Activated T-cell treated with anti-CD3 and anti-CD28 coated beads, Interleukin-2, amount 50 U/mL, for 4 hours (primary cell): ENCODE measurements around the gene BTBD9. TPM values are rescaled to one million over a fixed set of nuclear protein-coding genes. Genes with fewer than 3 reads are reported as not detected.

Experiments used
- ATAC-seq, 2 donors: fragments of 200-7000 bp; cut with Tn5 transposase; one replicate each; pipeline ENCODE4 v1.10.0; 2021
- DNase-seq: peaks from one replicate; pipeline ENCODE4 v3.0.0-alpha.2; 2020
- H3K27me3 Mint-ChIP-seq: one replicate; pipeline ENCODE4 v1.8.0; 2021; ENCODE audit warnings: low read depth, mixed read lengths
- H3K36me3 Mint-ChIP-seq: one replicate; pipeline ENCODE4 v1.8.0; 2022; ENCODE audit warnings: mixed read lengths; ENCODE audit not compliant: insufficient read depth
- H3K4me1 Mint-ChIP-seq: one replicate; pipeline ENCODE4 v1.8.0; 2021; ENCODE audit warnings: low read depth, mixed read lengths
- H3K4me3 Mint-ChIP-seq: one replicate; pipeline ENCODE4 v1.8.0; 2021; ENCODE audit warnings: mild to moderate bottlenecking, moderate library complexity, mixed read lengths
- H3K9me3 Mint-ChIP-seq: one replicate; pipeline ENCODE4 v1.8.0; 2021; ENCODE audit warnings: mixed read lengths
- total RNA-seq, 3 donors: library from RNA; stranded (reverse); gene quantifications; one replicate each; pipeline ENCODE4 v1.2.1, GENCODE V29; 2021

BTBD9 gene
- 10 to 100 TPM; 13.1 to 22.9 (median 15.5) TPM for total RNA-seq

- Mint-ChIP-seq H3K4me3 (peak within 1 kb of the TSS; percentile 90), H3K4me1 (peaks cover 54% of the 10 kb centered on the region), H3K27me3 (no peaks in the 10 kb centered on the region), H3K36me3 (no peaks in the 10 kb centered on the region), H3K9me3 (no peaks in the 10 kb centered on the region)
- ATAC-seq, result peak; percentile 82 to 83
- peak; percentile 68 for DNase-seq
These were observed at the start of gene BTBD9 for GRCh38 chr6:38639498-38640215. Gene BTBD9, minus strand, starts transcription at chr6:38639929.

DNA sequence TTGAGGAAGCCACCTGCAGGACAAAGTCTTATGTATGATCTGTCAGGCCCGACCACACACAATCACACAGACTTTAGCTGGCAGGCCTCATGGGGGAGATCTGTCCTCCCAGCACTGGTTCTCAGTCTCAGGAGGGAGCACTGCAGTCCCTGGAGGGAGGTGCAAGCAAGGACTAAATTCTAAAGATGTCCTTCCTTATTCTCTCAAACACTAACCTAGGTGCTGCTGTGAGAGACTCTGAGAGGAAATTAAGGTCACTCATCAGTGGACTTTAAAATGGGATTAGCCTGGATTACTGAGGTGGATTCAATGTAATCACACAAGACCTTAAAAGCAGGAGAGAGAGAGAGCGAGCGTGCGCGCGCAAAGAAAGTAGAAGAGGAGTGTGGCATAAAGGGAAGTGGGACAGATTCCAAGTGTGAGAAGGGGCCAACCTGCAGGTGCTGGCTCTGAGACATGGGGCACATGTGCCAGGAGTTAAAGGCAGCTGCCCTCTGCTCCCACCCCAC is 48.9 kb upstream of the BTBD9 start:
- no peaks in the 10 kb centered on the region for H3K27me3 Mint-ChIP-seq
- ATAC-seq, result no peak
- no peaks in the 10 kb centered on the region for H3K9me3 Mint-ChIP-seq
- peaks cover 23% of the 10 kb centered on the region for H3K4me1 Mint-ChIP-seq
- peaks cover 11% of the 10 kb centered on the region for H3K36me3 Mint-ChIP-seq
- DNase-seq, result no peak
- no peak overlapping the region for H3K4me3 Mint-ChIP-seq

DNA sequence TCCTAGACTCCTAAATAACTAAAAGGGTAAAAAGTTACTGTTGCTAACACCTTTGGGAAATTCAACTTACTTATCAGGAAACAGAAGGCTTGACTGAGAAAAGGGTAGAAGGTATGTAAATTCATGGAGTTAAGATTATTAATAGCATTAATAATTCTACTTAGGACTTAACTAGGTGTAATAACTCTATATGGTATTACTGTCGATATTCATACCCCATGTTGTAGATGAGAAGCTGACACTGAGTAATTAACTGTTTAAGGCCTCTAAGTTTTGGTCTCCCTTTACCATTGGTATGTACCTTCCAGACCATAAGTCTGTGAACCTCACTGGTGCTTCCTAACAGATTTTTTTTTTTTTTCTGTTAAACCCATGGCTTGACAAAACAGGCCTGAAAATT is 47.8 kb upstream of the BTBD9 start:
- Mint-ChIP-seq H3K4me1 (peaks cover 22% of the 10 kb centered on the region), H3K4me3 (no peak overlapping the region), H3K36me3 (peaks cover 10% of the 10 kb centered on the region), H3K9me3 (no peaks in the 10 kb centered on the region), H3K27me3 (no peaks in the 10 kb centered on the region)
- DNase-seq, result no peak
- ATAC-seq, result no peak

GRCh38 chr6:38687043-38687353 is 47.3 kb upstream of the BTBD9 start:
- Mint-ChIP-seq H3K9me3 (no peaks in the 10 kb centered on the region), H3K36me3 (peaks cover 10% of the 10 kb centered on the region), H3K27me3 (no peaks in the 10 kb centered on the region), H3K4me1 (peaks cover 22% of the 10 kb centered on the region), H3K4me3 (no peak overlapping the region)
- ATAC-seq, result no peak
- DNase-seq, result no peak

- H3K36me3 Mint-ChIP-seq, result peaks cover 16% of the 10 kb centered on the region
- H3K4me3 Mint-ChIP-seq, result no peak overlapping the region
- no peak for DNase-seq
- H3K27me3 Mint-ChIP-seq, result no peaks in the 10 kb centered on the region
- H3K9me3 Mint-ChIP-seq, result no peaks in the 10 kb centered on the region
- no peak for ATAC-seq
- H3K4me1 Mint-ChIP-seq, result peaks cover 22% of the 10 kb centered on the region
These were observed 46.7 kb upstream of the BTBD9 start for GRCh38 chr6:38686270-38687042.

DNA sequence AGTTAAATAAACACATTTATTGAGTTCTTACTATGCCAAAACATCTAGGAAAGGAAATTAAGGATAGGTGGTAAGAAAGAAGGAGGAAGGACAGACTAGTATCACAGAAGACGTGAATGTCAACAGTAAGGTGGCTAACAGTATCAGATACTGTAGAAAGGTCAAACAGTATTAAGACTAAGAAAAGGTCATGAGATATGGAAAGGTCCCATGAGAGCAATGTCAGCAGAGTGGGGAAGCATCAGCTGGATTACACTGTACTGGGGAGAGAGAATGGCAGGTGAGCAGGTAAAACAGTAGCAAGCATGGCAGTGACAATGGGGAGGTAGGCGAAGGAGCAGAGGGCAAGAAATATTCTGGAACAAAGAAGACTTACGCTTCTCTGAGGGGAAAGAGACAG is 45.2 kb upstream of the BTBD9 start:
- Mint-ChIP-seq H3K9me3 (no peaks in the 10 kb centered on the region), H3K36me3 (peaks cover 15% of the 10 kb centered on the region), H3K4me3 (no peak overlapping the region), H3K4me1 (peaks cover 17% of the 10 kb centered on the region), H3K27me3 (no peaks in the 10 kb centered on the region)
- ATAC-seq (no peak), DNase-seq (no peak)

DNA sequence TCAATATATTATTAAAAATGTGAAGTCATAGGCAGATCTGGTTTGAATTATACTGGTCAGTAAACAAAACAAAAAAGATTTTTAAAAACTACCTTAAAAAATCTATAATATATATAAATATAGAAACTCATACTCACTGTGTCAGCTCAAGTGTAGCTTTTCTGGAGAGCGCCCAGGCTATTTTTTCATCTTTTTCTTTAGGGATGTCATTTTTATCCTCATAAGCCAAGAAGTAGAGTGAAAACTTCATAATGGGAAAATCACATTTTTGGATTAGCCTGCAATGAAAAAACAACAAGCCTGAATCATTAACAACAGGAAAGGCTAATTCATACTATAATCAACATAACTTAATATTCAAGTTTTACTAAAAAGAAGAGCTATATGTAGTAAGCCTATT is 44.5 kb upstream of the BTBD9 start:
- Mint-ChIP-seq H3K9me3 (no peaks in the 10 kb centered on the region), H3K36me3 (peaks cover 15% of the 10 kb centered on the region), H3K4me1 (peaks cover 17% of the 10 kb centered on the region), H3K4me3 (no peak overlapping the region), H3K27me3 (no peaks in the 10 kb centered on the region)
- ATAC-seq (no peak), DNase-seq (no peak)

DNA sequence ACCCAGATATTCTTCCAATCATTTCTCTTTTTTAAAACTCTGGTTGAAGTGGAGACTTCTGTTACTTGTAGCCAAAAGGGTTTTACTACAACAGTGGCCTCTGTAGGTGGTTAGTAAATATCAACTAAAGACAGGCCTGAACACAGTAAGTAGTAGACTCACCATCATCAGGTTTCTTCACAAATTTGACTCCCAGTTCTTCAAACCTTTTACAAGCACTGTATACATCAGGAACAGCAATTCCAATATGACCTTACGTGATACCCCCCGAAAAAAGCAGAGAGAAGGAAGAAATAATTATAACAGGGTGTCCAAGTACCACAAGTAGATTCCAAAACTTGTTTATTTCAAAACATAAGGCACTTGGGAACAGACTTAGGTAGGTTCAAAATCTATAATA is 42.1 kb upstream of the BTBD9 start:
- peaks cover 11% of the 10 kb centered on the region for H3K4me1 Mint-ChIP-seq

DNA sequence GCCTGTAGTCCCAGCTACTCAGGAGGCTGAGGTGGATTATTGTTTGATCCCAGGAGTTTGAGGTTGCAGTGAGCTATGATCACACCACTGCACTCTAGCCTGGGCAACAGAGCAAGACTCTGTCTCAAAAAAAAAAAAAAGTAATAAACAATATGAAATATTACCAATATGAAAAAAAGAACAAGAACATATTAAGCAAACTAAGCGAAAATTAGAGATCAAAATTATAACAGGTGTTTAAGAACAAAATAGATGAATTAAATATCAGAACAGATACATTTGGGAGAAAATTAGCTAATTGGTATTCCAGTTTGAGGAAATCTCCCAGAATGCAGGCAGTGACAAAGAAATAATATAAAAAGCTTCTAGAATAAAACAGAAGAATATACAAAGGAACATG is 39.9 kb upstream of the BTBD9 start:
- H3K4me1 Mint-ChIP-seq, result peaks cover 17% of the 10 kb centered on the region
- ATAC-seq (no peak), DNase-seq (no peak)
- no peak overlapping the region for H3K4me3 Mint-ChIP-seq
- H3K9me3 Mint-ChIP-seq, result no peaks in the 10 kb centered on the region
- no peaks in the 10 kb centered on the region for H3K27me3 Mint-ChIP-seq
- peaks cover 40% of the 10 kb centered on the region for H3K36me3 Mint-ChIP-seq

More for the DNA sequence above, 42.1 kb upstream of the BTBD9 start:
- ATAC-seq, result no peak
- Mint-ChIP-seq H3K9me3 (no peaks in the 10 kb centered on the region), H3K36me3 (peaks cover 27% of the 10 kb centered on the region), H3K27me3 (no peaks in the 10 kb centered on the region), H3K4me3 (no peak overlapping the region)
- no peak for DNase-seq

DNA sequence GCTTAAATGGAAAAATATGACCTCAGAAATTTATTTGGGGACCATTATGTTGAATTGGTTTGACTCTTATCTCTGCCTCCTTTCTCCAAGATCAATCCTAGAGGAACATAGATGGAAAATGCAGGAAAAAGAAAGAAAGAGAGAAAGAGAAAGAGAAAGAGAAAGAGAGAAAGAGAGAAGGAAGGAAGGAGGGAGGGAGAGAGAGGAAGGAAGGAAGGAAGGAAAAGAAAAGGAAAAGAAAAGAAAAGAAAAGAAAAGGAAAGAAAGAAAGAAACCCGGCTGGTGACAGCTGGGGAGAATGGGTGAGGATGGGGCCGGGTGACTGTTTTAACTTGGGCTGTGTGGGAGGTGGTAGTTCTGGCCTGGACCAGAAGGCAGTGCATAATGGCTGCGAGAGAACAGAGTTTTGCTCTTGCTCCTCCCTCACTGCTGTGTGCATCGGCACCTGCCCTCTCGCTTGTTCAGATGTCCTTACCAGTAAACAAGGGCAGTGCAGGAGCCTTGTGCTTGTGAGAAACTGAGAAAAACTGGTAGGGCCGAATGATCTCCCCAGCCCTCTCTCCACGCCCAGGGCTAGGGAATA is 38.5 kb upstream of the BTBD9 start:
- Mint-ChIP-seq H3K27me3 (no peaks in the 10 kb centered on the region), H3K4me3 (no peak overlapping the region), H3K4me1 (peaks cover 31% of the 10 kb centered on the region), H3K9me3 (no peaks in the 10 kb centered on the region), H3K36me3 (peaks cover 44% of the 10 kb centered on the region)
- DNase-seq, result no peak
- ATAC-seq, result no peak

GRCh38 chr6:38676974-38677544 is 37.3 kb upstream of the BTBD9 start:
- Mint-ChIP-seq H3K36me3 (peaks cover 41% of the 10 kb centered on the region), H3K9me3 (no peaks in the 10 kb centered on the region), H3K4me1 (peaks cover 39% of the 10 kb centered on the region), H3K4me3 (no peak overlapping the region), H3K27me3 (no peaks in the 10 kb centered on the region)
- ATAC-seq, result no peak
- no peak for DNase-seq

DNA sequence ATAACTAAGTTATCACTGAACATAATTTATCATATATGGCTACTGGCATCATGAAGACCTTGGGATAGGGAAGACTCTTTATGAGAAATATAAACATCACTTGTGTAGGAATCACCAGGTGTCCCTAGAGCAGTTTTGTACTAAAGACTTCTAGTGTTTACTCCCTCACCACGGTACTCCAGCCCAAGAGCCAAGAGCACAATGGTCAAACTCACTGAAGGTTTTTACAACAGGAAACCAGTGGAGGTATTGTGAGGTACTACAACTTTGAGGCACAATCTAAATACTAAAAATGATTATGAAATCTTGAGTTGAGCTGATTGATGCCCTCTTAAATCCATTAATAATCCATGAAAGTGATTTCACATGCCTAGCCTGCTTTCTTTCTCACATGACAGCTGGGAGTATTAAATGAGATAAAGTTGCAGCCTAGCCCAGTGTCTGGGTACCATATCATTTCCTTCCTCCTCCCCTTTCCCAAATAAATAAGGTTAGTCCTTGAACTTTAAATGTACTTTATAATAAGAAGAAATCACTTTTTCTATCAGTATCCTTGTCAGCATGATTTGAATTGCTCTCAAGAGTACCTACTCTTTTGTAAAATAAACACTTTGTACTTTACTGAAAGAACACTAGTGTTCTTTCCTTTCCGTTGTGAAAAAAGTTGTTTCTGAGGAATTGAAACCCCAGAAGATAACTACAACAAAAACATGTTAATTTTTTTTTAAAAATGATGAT is 36.7 kb upstream of the BTBD9 start:
- H3K4me1 Mint-ChIP-seq, result peaks cover 41% of the 10 kb centered on the region
- no peak overlapping the region for H3K4me3 Mint-ChIP-seq
- no peaks in the 10 kb centered on the region for H3K27me3 Mint-ChIP-seq
- H3K36me3 Mint-ChIP-seq, result peaks cover 35% of the 10 kb centered on the region
- DNase-seq (no peak), ATAC-seq (no peak)
- no peaks in the 10 kb centered on the region for H3K9me3 Mint-ChIP-seq

- no peaks in the 10 kb centered on the region for H3K27me3 Mint-ChIP-seq
- ATAC-seq, result peak; percentile 67 to 69
These were observed 33.9 kb upstream of the BTBD9 start for GRCh38 chr6:38673397-38674165.

More at GRCh38 chr6:38673397-38674165, 33.9 kb upstream of the BTBD9 start:
- H3K36me3 Mint-ChIP-seq, result peaks cover 31% of the 10 kb centered on the region
- no peaks in the 10 kb centered on the region for H3K9me3 Mint-ChIP-seq
- peak overlapping the region; percentile 4 for H3K4me3 Mint-ChIP-seq
- DNase-seq, result no peak
- H3K4me1 Mint-ChIP-seq, result peaks cover 41% of the 10 kb centered on the region
